DMS153 treated with DMSO at 0.1 percent for 48 hours (cell line): ENCODE results near the gene PSAPL1.

Experiments
- DNase-seq: peaks from one replicate; lab custom pipeline; 2025; ENCODE audit not compliant: unreplicated experiment; lab: John Stamatoyannopoulos, UW

The PSAPL1 gene

GRCh38 chr4:7431696-7432530 is 2.8 kb downstream of the PSAPL1 start:
- no peak for DNase-seq

- no peak for DNase-seq
These were observed 3.6 kb downstream of the PSAPL1 start for GRCh38 chr4:7430965-7431695.

GRCh38 chr4:7430368-7430964 is 4.3 kb downstream of the PSAPL1 start:
- no peak for DNase-seq

GRCh38 chr4:7429601-7430078 is 5.1 kb downstream of the PSAPL1 start:
- DNase-seq, result no peak

GRCh38 chr4:7429069-7429416 is 5.7 kb downstream of the PSAPL1 start:
- DNase-seq, result no peak

- DNase-seq, result no peak
These were observed 6.3 kb downstream of the PSAPL1 start for GRCh38 chr4:7428261-7429068.

- no peak for DNase-seq
These were observed 6.9 kb downstream of the PSAPL1 start for GRCh38 chr4:7427831-7428260.

GRCh38 chr4:7427361-7427760 is 7.4 kb downstream of the PSAPL1 start:
- no peak for DNase-seq

- no peak for DNase-seq
These were observed 8.1 kb downstream of the PSAPL1 start for GRCh38 chr4:7426525-7427171.

GRCh38 chr4:7425591-7426468 is 8.9 kb downstream of the PSAPL1 start:
- no peak for DNase-seq

- no peak for DNase-seq
These were observed 9.6 kb downstream of the PSAPL1 start for GRCh38 chr4:7425124-7425523.

GRCh38 chr4:7424553-7425111 is 10.1 kb downstream of the PSAPL1 start:
- DNase-seq, result no peak

GRCh38 chr4:7423801-7424552 is 10.8 kb downstream of the PSAPL1 start:
- no peak for DNase-seq

- no peak for DNase-seq
These were observed 11.3 kb downstream of the PSAPL1 start for GRCh38 chr4:7423391-7423790.

GRCh38 chr4:7422898-7423180 is 11.9 kb downstream of the PSAPL1 start:
- no peak for DNase-seq

GRCh38 chr4:7422151-7422897 is 12.4 kb downstream of the PSAPL1 start:
- no peak for DNase-seq

GRCh38 chr4:7421356-7422150 is 13.2 kb downstream of the PSAPL1 start:
- DNase-seq, result no peak
